GM23338 (cell line): ENCODE data around the gene SH2D6. TPM values are rescaled to one million over a fixed set of nuclear protein-coding genes. Genes with fewer than 3 reads are reported as not detected.

ENCODE experiments used
- ATAC-seq: fragments of 200-7000 bp; cut with Tn5 transposase; 3 replicates; pipeline ENCODE4 v1.9.1; 2020
- DNase-seq: peaks from one replicate; pipeline ENCODE4 v3.0.0-alpha.2; 2015; ENCODE audit warnings: low spot score
- H2AFZ ChIP-seq: fragments of 200-600 bp; sonication (generic); 2 replicates; pipeline ENCODE4 v1.8.0; 2016; ENCODE audit warnings: antibody characterized with exemption, mild to moderate bottlenecking, moderate library complexity
- H3F3A ChIP-seq: fragments of 200-600 bp; sonication (generic); replicated peaks from 2 replicates; pipeline ENCODE4 v1.8.0; 2017; ENCODE audit warnings: antibody characterized with exemption, mixed run types, low read depth
- H3K27ac ChIP-seq: fragments of 200-600 bp; sonication (generic); 2 replicates; pipeline ENCODE4 v1.6.1; 2016; ENCODE audit warnings: low read depth
- H3K27me3 ChIP-seq: fragments of 200-600 bp; sonication (generic); 2 replicates; pipeline ENCODE4 v1.8.0; 2016; ENCODE audit warnings: mild to moderate bottlenecking, mixed run types, moderate library complexity; ENCODE audit not compliant: insufficient read depth
- H3K36me3 ChIP-seq: fragments of 200-600 bp; sonication (generic); 2 replicates; pipeline ENCODE4 v1.8.0; 2016; ENCODE audit warnings: mild to moderate bottlenecking; ENCODE audit not compliant: insufficient read depth
- H3K4me1 ChIP-seq: fragments of 200-600 bp; sonication (generic); 2 replicates; pipeline ENCODE4 v1.8.0; 2016; ENCODE audit warnings: mild to moderate bottlenecking, moderate library complexity; ENCODE audit not compliant: insufficient read depth
- H3K4me2 ChIP-seq: fragments of 200-600 bp; sonication (generic); 2 replicates; pipeline ENCODE4 v1.7.1; 2017; ENCODE audit warnings: mixed run types
- H3K4me3 ChIP-seq: fragments of 200-600 bp; sonication (generic); 2 replicates; pipeline ENCODE4 v1.6.1; 2016; ENCODE audit warnings: mixed run types
- H3K79me2 ChIP-seq: fragments of 200-600 bp; sonication (generic); replicated peaks from 2 replicates; pipeline ENCODE4 v1.8.0; 2017; ENCODE audit warnings: mild to moderate bottlenecking; ENCODE audit not compliant: insufficient read depth
- H3K9me2 ChIP-seq: fragments of 200-600 bp; sonication (generic); 2 replicates; pipeline ENCODE4 v1.8.0; 2017; ENCODE audit not compliant: insufficient read depth
- H4K20me1 ChIP-seq: fragments of 200-600 bp; sonication (generic); replicated peaks from 2 replicates; pipeline ENCODE4 v1.8.0; 2017; ENCODE audit warnings: mild to moderate bottlenecking; ENCODE audit not compliant: insufficient read depth
- H3K27ac Mint-ChIP-seq: 2 replicates; pipeline ENCODE4 v1.8.0; 2020; ENCODE audit warnings: inconsistent platforms, mild to moderate bottlenecking, moderate library complexity, mixed read lengths
- H3K27me3 Mint-ChIP-seq: 3 replicates; pipeline ENCODE4 v1.8.0; 2022; ENCODE audit warnings: low read depth, mild to moderate bottlenecking, moderate library complexity, mixed read lengths, inconsistent platforms; ENCODE audit not compliant: insufficient read depth, poor library complexity
- H3K36me3 Mint-ChIP-seq: 3 replicates; pipeline ENCODE4 v1.8.0; 2021; ENCODE audit warnings: low read depth, mild to moderate bottlenecking, inconsistent platforms, moderate library complexity, mixed read lengths
- H3K4me1 Mint-ChIP-seq: 3 replicates; pipeline ENCODE4 v1.8.0; 2020; ENCODE audit warnings: mild to moderate bottlenecking, inconsistent platforms, mixed read lengths
- H3K4me3 Mint-ChIP-seq: 3 replicates; pipeline ENCODE4 v1.8.0; 2021; ENCODE audit warnings: moderate library complexity, mild to moderate bottlenecking, inconsistent platforms, mixed read lengths
- H3K9me3 Mint-ChIP-seq: 3 replicates; pipeline ENCODE4 v1.8.0; 2020; ENCODE audit warnings: moderate library complexity, mild to moderate bottlenecking, inconsistent platforms, mixed read lengths
- CREB1 ChIP-seq: fragments of 250-450 bp; sonication (Bioruptor Pico); IDR thresholded peaks from 2 replicates; pipeline ENCODE4 v1.5.0; 2020; ENCODE audit warnings: low read depth, mild to moderate bottlenecking, moderate library complexity
- CTCF ChIP-seq, 2 experiments: fragments of 200-600 bp in 1 of 2; sonication (generic) in 1 of 2; conservative IDR thresholded peaks; 2 replicates each; pipeline versions ENCODE4 v1.5.1 to v1.6.1; 2016 to 2017; ENCODE audit warnings: antibody characterized with exemption in 2 of 2, low read depth in 2 of 2, mild to moderate bottlenecking in 2 of 2, moderate library complexity in 1 of 2
- EZH2 ChIP-seq: fragments of 200-600 bp; sonication (generic); IDR thresholded peaks from one replicate; pipeline ENCODE4 v1.8.0; 2017; ENCODE audit warnings: antibody characterized with exemption, mild to moderate bottlenecking, low read depth; ENCODE audit not compliant: unreplicated experiment
- NANOG ChIP-seq: IDR thresholded peaks from 2 replicates; pipeline ENCODE4 v1.6.1; 2016; ENCODE audit warnings: antibody characterized with exemption, borderline replicate concordance
- POLR2AphosphoS5 ChIP-seq: IDR thresholded peaks from 2 replicates; pipeline ENCODE4 v1.6.1; 2016; ENCODE audit warnings: antibody characterized with exemption, low read depth
- STAT1 ChIP-seq: IDR thresholded peaks from one replicate; pipeline ENCODE4 v1.6.1; 2016; ENCODE audit warnings: antibody characterized with exemption; ENCODE audit not compliant: unreplicated experiment
- ZNF114 ChIP-seq: fragments of 250-450 bp; sonication (Bioruptor Pico); IDR thresholded peaks from 2 replicates; pipeline ENCODE4 v1.5.0; 2020; ENCODE audit warnings: mild to moderate bottlenecking, moderate library complexity
- ZNF331 ChIP-seq: fragments of 250-450 bp; sonication (Bioruptor Pico); IDR thresholded peaks from 2 replicates; pipeline ENCODE4 v1.5.0; 2020; ENCODE audit warnings: low read depth, mild to moderate bottlenecking, moderate library complexity
- ZNF462 ChIP-seq: fragments of 250-450 bp; sonication (Bioruptor Pico); IDR thresholded peaks from 2 replicates; pipeline ENCODE4 v1.5.0; 2020; ENCODE audit warnings: mild to moderate bottlenecking, moderate library complexity
- polyA plus RNA-seq: library from polyadenylated mRNA; unstranded; fragments of >200 nt; fragmentation: Nextera tagmentation; extraction: Ambion mirVana; gene quantifications from 2 replicates; pipeline ENCODE4 v1.2.1, GENCODE V29; 2016
- total RNA-seq: library from RNA; depleted of rRNA; stranded (reverse); fragments of >200 nt; shearing (Covaris generic); gene quantifications from 2 replicates; pipeline ENCODE4 v1.2.3, GENCODE V29; 2014

Gene SH2D6
- total and polyA plus RNA-seq, 2 experiments from 2014 or later = 0.37 TPM; not detected in 1

GRCh38 chr2:85415980-85416650 is 2.4 kb upstream of the SH2D6 start:
- no peak overlapping the region for H3K4me3 Mint-ChIP-seq

DNA sequence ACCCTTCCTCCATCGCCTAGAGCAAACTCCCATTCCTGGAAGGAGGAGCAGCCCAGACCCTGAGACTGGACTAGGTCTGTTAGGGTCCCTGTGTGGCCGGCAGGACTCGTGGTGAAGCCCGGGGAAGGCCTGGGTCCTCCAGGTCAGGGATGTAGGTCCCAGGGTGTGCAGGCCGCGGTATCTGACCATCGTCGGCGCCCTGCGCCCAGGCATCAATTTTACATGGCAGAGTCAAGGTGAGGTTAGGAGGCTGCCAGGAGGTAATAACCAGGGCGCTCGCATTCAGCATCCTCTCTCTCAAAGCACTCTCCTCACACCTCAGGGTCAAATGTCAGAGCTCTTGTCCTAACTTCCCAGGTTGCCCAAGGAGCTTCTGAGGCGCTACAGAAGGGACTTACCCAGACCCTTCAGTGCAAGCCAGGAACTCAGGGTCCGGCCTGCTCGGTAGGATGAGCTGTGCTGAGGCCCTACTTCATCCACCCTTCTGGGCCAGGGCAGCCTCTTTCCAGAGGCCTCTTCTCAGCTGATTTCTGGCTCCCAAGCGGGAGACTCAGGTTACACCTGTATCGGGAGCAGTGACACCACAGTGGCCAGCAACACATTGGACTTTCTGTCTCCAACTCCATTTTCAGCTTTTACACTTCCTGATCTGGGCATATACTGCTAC is 628 bp downstream of the SH2D6 start:
- Histone ChIP-seq H3K4me1 (peaks cover 29% of the 10 kb centered on the region), H3F3A (peaks cover 13% of the 10 kb centered on the region; the same call in 1 of the 2 replicates), H3K79me2 (peaks cover 4% of the 10 kb centered on the region; the same call in 1 of the 2 replicates), H3K4me2 (peak overlapping the region; percentile 94), H3K36me3 (no peaks in the 10 kb centered on the region), H3K27ac (peak overlapping the region; percentile 94), H3K4me3 (peak overlapping the region; percentile 93), H3K9me2 (no peaks in the 10 kb centered on the region), H3K27me3 (no peaks in the 10 kb centered on the region), H2AFZ (peak overlapping the region; percentile 98; the same call in 1 of the 2 replicates), H4K20me1 (no peaks in the 10 kb centered on the region)
- ATAC-seq (peak; percentile 11; the same call in 2 of the 3 replicates), DNase-seq (no peak)
- peak overlapping the region; percentile 83 for H3K4me3 Mint-ChIP-seq
- H3K9me3 Mint-ChIP-seq = no peaks in the 10 kb centered on the region
- H3K36me3 Mint-ChIP-seq = no peaks in the 10 kb centered on the region; the same call in 2 of the 3 replicates
- peaks cover 29% of the 10 kb centered on the region for H3K4me1 Mint-ChIP-seq
- H3K27ac Mint-ChIP-seq = peak overlapping the region; percentile 96
- peaks cover 30% of the 10 kb centered on the region for H3K27me3 Mint-ChIP-seq
- TF ChIP-seq CREB1 (CRISPR knock-in tag) (no peak), POLR2AphosphoS5 (no peak), ZNF462 (CRISPR knock-in tag) (no peak), EZH2 (no peak), CTCF (conservative IDR thresholded peaks at IDR 0.05; ENCODE audit: low read depth in 2 of 2) (no peak), ZNF331 (no peak), STAT1 (no peak)

More at GRCh38 chr2:85415980-85416650, 2.4 kb upstream of the SH2D6 start:
- H3K36me3 ChIP-seq = no peaks in the 10 kb centered on the region
- peaks cover 33% of the 10 kb centered on the region for H3K4me1 ChIP-seq
- H3K4me1 Mint-ChIP-seq = peaks cover 30% of the 10 kb centered on the region
- peaks cover 28% of the 10 kb centered on the region for H3K27me3 Mint-ChIP-seq
- DNase-seq (no peak), ATAC-seq (no peak)
- no peaks in the 10 kb centered on the region; the same call in 2 of the 3 replicates for H3K36me3 Mint-ChIP-seq
- H2AFZ ChIP-seq = no peak overlapping the region
- H3F3A ChIP-seq = peaks cover 19% of the 10 kb centered on the region
- H3K9me3 Mint-ChIP-seq = no peaks in the 10 kb centered on the region
- H3K4me3 ChIP-seq = no peak overlapping the region
- H3K27ac ChIP-seq = no peak overlapping the region
- no peaks in the 10 kb centered on the region for H4K20me1 ChIP-seq
- no peaks in the 10 kb centered on the region for H3K9me2 ChIP-seq
- TF ChIP-seq POLR2AphosphoS5 (no peak), ZNF331 (no peak), NANOG (no peak), ZNF114 (CRISPR knock-in tag) (no peak)
- H3K4me2 ChIP-seq = no peak overlapping the region
- no peak overlapping the region for H3K27ac Mint-ChIP-seq
- peaks cover 4% of the 10 kb centered on the region; the same call in 1 of the 2 replicates for H3K79me2 ChIP-seq
- no peaks in the 10 kb centered on the region for H3K27me3 ChIP-seq
